NOMO-1 (cell line): ENCODE measurements around the gene SGSM1.

ENCODE experiments used
- DNase-seq, 2 experiments: peaks; one replicate each; lab custom pipeline; 2025; ENCODE audit not compliant: unreplicated experiment in 2 of 2; lab: John Stamatoyannopoulos, UW

SGSM1 gene

DNA sequence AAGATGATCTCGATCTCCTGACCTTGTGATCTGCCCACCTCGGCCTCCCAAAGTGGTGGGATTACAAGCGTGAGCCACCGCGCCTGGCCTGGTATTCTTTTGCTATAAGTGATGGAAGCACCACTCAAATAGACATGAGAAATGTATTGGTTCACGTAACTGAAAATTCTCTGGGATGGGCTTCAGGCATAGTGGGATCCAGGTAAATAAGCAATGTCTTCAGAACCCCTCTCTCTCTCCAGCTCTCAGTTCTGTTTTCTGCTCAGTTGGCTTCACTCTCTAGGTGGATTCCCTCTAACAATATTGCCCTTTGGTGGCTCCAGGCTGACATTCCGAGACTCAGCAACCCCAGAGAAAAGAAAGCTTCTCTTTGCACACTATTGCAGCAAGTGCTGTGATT is 141.4 kb downstream of the SGSM1 start:
- no peak for DNase-seq

DNA sequence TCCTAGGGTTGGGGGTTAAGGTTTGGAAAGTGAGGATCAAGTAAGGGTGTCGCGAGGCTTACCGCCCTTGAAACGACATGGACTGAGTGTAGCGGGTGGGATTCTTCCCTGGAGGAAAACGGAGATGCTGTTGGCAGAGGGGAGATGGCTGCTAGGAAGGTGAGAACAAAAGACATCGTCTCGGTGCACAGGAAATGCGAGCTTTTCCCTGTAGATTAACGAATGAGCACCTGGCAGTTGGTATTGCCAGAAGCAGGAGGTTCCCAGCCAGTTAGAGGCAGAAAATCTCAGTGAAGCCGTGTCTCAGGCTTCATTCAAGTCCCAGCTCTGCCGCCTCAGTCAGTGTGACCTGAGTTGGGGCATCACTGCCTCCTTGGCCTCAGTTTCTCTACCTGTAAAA is 141.9 kb downstream of the SGSM1 start:
- DNase-seq, result no peak

DNA sequence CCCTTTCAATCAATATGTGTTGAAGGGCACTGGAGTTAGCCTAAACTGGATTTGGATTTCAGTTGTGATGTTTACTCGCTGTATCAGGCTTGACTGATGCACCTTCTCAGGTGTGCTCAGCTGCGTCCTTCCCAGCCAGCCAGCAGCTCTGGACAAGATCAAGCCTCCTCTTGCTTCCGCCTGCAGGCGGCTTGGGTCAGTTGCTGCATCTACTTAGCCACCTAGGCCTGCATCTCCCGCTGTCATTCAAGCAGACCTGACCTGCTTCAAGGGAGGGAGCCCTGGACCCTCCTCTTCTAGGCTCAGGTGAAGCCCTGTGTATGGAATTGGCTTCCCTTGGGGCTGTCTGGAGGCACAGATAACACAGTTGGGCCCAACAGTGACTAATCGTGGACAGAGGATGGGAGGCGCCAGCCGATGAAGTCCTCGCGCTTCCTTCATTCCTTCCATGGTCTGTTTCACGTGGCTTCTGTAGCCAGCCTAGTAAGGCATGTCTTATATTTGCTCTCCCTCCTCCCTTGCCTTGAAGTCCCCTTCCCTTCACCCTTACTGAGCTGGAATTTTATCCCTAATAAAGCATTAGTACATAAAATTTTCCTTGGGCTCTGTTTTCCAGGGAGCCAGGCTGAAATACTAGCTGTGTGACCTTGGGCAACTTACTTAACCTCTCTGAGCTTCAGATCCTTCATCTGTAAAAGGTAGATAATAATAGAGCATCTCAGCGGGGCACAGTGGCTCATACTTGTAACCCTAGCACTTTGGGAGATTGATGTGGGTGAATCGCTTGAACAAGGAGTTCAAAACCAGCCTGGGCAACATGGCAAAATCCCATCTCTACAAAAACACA is 142.6 kb downstream of the SGSM1 start:
- no peak for DNase-seq

DNA sequence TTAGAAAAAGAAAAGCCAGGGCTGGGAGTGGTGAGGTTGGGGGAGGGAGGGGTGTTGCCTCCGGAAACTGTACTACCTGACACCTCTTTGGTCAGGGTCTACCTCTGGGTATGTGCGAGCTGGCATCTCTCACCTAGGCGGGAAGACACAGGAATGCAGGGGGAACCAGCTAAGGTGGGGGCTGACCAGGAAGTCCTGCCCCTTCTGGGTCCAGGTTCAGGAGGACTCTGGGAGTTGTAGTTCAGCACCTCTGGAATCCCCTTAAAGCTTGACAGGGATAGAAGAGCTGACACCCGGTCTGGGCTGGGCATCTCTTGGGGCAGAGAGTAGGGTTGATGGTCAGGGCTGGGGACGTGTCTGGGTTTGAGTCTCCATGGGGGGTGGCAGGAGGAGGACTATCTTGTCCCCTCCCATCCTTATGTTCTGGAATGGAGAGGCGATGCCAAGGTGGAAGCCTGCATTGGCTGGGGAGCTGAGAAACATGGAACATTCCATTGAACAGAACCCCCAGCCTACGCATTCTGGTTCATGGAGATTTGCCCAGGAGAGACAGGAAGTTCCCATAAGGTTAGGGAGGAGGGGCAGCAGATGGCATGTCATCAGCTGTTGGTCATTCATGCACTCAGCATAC is 144.4 kb downstream of the SGSM1 start:
- DNase-seq, result no peak

DNA sequence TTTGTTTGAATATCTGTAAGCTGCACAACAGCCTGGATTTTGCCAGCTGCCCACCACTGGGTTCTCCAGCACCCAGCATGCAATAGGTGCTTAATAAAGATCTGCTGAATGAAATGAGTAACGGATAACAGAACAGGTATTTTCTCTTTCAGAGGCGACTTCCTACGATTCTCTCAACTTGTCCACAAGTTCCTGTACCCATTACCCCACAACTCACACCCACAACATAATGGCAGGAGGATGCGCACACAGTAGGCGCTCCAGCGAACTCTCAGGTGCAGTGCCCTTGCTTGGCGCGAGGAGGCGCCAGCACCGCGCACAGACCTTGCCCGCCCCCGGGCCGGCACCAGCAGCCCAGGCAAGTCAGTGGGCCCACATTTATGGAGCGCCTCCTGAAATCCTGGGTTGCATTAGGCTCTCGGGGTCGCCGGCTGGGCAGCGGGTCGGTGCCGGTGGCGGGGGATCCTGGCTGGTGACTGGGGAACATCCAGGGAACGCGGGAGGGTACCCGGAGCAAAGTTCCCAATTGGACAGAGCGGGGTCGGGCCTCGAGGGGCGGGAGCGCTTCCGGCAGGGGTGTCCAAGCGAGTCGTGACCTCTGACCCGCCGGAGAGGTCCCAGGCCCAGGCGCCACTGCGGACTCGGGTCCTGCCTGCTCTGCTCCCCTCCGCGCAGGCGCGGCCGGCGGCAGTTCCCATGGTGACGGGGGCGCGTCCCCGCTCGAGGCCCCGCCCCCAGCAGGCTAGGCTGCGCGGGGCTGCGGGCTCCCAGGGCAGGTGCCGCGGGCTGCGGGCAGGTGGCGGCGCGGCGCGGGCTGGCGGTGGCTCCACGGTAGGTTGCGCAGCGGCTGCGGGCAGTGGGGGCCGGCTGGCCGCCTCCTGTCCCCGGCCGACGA is 146.2 kb downstream of the SGSM1 start, which contains the start of gene KIAA1671:
KIAA1671 (plus strand) TSS at position 775 of the 895 bp plus-strand sequence. CDS start 75,284 bp downstream, outside the sequence.
- peak; percentile 55 to 73 for DNase-seq

DNA sequence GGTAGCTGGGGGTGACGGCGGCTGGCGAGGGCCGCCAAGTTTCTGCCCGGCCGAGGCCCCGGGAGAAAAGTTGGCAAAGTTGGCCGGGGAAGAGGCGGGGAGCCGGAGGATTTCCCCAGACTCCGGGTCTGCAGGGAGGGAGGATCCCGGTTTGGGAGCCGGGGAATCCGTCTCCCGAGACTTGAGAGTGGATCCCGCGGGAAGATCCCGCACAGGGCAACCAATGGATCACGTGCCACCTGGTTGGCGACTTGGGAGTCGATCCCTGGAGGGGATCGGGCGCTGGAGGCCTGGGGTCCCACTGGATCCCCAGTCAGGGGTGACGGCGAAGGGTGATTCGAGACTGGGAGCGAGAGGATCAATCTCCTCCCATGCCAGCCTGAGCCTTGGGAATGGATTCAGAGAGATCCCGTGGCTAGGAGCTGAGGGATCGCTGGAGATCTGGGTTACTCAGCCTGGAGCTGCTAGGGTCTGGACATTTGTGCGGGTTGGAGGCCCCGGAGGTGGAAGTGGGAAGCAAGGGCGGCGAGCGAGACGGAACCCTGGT is 146.9 kb downstream of the SGSM1 start:
- no peak for DNase-seq

DNA sequence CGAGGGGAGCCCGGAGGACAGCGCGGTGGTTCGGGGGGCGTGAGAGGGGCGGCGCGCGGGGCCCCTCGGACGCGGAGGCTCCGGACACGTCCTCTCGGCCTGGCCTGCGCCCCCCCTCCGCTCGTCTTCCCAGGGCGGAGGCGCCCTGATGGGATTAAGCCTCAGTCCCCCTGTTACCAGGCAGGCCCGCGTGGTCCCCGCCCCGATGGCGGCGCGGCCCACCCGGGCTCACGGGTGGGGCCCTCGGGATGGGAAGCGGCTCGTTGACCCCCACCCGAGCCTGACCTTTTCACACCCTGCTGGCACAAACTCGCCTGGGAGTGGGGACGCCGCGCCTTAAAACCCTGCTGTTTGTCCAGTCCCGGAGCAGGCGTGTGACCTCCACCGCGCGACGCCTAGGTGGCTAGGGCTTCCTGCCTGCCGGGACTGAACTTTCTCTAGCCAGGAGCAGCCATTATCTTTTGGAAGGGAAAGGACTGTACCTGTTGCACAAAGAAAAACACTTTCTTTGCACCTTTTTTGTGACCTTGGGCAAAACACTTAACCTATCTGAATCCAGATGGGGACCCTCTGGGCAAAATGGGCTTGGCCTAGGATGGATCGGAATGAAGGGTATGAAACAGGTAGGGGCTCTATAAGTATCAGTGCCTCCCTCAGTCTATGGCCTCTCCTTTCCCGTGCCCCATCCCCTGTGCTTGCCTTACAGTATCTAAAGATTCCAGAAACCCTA is 147.5 kb downstream of the SGSM1 start:
- DNase-seq, result no peak

DNA sequence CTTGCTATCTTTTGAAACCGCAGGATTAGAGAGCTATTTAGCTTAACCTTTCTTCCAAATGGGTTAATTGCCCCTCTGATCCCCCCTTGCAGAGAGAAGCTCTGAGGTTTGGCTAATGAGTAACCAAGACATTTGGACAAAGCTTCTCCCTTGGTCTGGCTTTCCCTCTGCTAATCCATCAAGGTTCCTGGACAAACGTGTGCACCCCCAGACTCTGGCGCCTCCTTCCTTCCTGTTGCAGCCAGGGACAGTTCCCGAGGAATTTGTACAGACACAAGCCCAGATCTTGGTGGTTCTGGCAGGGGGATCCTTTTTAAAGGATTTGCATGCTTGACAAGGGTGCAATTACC is 148.1 kb downstream of the SGSM1 start:
- DNase-seq, result no peak

DNA sequence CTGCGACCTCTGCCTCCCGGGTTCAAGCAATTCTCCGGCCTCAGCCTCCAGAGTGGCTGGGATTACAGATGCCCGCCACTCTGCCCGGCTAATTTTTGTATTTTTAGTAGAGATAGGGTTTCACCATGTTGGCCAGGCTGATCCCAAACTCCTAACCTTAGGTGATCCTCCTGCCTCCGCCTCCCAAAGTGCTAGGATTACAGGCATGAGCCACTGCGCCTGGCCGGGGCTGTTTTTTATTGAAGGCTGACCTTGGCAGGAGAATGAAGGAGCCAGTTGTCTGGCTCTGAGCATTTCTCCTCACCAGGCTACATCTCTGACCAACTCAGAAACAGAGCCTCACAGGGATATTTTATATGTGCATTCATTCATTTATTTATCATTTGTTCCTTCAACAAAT is 148.8 kb downstream of the SGSM1 start:
- no peak for DNase-seq

DNA sequence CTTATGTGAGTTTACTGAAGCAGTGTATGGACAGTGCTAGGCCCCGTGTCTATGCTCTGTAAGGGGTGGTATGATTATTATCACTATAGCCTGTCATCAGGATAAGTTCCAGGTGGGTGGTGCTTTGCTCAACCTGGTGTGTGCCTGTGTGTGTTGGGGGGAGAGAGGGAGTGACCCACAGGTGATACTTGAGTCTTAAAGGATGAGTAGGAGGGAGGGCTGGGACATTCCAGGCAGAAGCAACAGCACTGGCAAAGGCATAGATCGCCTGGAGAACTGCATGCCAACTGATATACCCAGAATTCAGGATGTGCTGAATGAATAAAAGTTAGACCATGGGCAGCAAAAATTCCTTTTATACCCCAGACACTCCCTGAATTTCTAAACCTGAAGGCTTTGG is 151.0 kb downstream of the SGSM1 start:
- no peak for DNase-seq

DNA sequence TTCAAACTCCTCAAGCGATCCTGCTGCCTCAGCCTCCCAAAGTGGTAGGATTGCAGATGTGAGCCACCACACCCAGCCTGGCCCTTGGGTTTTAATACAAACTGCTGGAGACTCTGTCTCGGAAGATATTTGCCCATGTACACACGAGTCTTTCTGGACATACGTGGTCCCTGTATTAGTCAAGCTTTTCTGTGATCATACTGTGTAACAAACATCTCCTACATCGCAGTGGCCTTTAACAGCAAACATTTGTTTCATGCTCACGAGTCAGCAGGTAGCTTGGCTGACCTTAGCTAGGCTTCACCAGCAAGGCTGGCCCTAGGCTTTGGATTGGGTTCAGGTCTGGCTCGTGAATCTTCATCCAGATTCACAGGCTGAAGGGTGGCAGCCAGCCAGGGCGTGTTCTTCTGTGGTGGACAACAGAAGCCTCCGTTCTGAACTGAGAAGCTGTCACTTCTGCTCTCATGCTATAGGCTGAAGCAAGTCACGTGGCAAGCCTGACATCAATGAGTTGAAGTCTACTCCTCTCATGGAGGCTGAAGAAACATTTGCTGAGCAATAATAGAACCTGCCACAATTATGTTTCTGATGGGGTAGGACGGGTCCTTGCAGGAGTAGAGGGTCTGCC is 155.3 kb downstream of the SGSM1 start:
- DNase-seq, result no peak

DNA sequence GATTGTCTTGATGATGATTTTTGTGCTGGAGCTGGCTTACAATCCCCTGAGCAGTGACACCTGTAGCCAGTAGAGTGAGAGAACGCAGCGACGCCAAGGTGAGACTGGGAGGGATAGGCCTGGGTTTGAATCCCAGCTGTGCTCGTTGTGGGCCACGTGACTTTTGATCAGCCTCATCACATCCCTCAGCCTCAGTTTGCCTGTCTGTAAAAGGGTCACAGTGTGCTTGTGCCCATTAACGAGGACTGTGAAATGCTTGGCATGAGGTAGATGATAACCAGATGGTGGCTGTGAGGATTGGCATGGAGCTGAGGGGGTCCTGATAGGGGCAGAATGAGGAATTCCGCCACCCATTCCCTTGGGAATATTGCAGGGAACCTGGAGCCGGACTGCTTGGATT is 156.1 kb downstream of the SGSM1 start:
- no peak for DNase-seq

DNA sequence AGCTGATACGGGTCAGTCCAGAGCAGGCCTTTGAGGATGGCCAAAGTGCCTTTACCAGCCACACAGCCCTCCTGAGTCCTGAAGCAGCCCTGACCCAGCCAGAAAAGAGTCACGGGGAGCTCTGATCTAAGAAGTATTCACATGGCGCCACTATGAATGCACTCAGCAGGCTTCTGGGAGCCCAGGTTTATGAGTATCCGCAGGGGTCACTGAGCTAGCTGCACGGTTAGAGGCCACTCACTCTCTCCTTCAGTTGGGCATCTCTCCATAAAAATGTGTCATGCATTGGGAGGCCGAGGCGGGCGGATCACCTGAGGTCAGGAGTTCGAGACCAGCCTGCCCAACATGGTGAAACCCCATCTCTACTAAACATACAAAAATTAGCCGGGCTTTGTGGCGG is 156.8 kb downstream of the SGSM1 start:
- DNase-seq, result no peak

DNA sequence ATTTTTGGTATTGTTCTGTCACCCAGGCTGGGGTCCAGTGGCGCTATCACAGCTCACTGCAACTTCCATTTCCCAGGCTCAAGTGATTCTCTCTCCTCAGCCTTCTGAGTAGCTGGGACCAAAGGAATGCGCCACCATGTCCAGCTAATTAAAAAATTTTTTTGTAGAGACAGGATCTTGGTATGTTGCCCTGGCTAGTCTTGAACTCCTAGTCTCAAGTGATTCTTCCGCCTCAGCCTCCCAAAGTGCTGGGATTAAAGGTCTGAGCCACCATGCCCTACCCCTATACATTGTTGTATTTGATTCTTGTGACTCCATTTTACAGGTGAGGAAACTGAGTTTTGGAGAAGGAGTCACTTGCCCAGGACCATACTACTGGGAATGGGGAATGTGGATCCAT is 158.4 kb downstream of the SGSM1 start:
- no peak for DNase-seq

DNA sequence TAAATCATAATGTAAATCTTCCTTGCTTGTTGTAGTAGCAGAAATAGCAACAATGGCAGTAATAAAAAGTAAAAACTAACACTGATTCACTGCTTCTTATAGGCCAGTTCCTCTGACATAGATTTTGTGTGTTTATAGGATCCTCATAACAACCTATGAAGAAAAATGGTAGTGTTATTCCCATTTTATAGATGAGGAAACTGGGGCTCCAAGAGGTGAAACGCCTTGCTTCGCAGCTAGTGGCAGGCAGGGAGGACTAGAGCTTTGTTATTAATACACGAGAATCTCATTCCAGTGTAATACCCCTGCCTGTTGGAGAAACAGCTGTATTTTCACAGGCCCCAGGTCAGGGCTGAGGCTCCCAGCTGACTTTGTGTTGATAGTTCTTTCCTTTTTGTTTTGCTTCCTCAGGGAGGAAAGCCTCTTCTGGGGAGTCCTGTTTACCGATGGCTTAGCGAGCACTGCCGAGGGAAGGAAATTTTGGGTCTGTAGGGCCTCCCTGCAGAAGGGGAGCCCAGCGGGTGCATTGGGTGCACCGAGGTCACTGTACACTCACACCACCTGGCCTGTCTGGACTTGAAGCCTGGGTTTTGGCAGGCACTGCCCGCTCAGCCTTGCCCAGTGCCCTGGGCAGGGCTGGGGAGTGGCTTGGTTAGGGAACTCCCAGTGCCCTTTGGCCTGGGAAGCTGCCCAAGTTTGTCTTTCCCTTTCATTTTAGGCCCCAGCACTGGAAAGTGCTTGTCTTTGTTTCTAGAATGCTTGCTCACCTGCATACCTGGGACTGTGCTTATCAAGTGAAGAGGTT is 160.0 kb downstream of the SGSM1 start:
- DNase-seq, result no peak

DNA sequence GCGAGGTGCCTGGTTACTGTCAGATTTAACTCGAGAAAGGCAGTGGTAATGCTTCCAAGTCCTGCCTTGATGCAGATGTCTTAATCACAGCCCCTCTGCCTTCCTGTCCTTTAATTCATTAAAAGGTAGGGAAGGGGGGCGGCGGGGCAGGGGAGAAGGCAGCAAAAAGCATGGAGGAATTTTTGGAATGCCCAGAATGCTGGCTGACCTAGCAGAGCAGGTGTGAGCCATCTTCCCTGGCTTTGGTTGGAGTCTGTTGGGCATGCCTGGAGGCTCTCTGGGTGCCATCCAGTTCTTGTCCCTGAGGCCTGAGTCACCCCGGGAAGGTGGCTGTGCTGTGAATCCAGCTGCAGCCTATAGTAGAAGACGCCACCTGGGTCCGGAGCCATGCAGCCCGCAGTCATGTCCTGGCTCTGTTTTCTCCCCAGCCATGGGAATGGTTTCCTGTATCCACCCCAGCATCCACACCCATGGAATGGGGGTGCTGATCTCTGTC is 162.1 kb downstream of the SGSM1 start:
- no peak for DNase-seq

DNA sequence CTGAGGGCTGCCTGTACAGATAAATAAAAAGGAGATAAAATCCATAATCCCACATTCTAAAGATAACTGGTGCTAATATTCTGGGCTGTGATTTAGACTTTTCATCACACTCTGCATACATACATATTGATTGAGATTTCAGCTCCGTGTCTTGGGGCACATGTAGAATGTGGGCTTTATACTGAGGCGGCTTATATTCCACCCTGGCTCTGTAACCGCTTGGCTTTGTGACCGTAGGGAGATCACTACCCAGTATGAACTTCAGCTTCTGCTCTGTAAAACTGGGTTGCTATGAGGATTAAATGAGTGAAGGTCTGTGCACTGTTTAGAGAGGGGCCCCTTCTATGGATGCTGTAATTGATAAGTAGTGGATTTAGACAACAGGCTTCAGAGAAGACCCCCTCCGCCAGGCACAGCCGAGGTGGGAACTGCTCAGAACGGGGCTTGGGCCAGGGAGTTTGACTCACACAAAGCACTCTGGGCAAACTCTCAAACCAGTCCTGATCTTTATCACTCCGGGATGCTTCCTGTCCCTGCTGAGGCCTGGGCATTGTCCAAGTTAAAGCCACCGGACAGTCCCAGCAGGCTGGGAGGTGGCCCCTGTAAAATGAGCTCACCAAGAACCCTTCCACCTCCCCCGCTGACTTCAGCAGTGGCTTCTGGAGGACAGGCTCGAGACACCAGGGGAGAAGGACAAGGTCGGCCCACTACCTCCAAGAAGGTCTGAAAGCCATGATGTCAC is 163.7 kb downstream of the SGSM1 start:
- no peak for DNase-seq

DNA sequence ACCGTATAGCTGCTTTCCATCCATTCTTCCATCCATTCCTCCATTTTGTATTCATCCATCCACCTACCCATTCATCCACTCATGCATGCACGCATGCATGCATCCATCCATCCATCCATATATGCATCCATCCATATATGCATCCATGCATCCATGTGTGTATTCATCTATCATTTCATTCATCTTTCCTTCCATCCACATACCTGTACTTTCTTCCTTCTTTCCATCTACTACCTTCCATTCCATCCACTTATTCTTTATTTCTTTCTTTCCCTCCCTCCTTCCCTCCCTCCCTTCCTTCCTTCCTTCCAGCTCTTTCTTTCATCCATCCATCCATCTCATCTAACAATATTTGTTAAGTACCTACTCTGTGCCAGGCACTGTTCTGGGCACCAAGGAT is 166.4 kb downstream of the SGSM1 start:
- DNase-seq, result no peak
